CD4-positive, CD25-positive, alpha-beta regulatory T cell (primary cell): ENCODE results near the gene JUP. TPM values are rescaled to one million over a fixed set of nuclear protein-coding genes. Genes with fewer than 3 reads are reported as not detected.

ENCODE experiments used
- ATAC-seq, 2 donors: fragments of 150-1000 bp; cut with Tn5 transposase; one replicate each; pipeline ENCODE4 v1.10.0; 2021; ENCODE audit warnings: low read depth in 2 of 2, moderate number of reproducible peaks in 2 of 2, moderate library complexity in 1 of 2
- DNase-seq, 3 donors: peaks; one replicate each; pipeline versions ENCODE4 v3.0.0 to v3.0.0-alpha.2; 2012 to 2022; ENCODE audit warnings: mixed read lengths in 1 of 3
- H3K27ac ChIP-seq: one replicate; pipeline ENCODE4 v1.7.0; 2013; ENCODE audit warnings: mild to moderate bottlenecking, low read length; ENCODE audit not compliant: insufficient read depth, poor library complexity, severe bottlenecking
- H3K27me3 ChIP-seq: one replicate; pipeline ENCODE4 v1.7.0; 2013; ENCODE audit warnings: low read length; ENCODE audit not compliant: control insufficient read depth, insufficient read depth
- H3K36me3 ChIP-seq: one replicate; pipeline ENCODE4 v1.7.0; 2013; ENCODE audit warnings: mild to moderate bottlenecking, low read length, moderate library complexity; ENCODE audit not compliant: control insufficient read depth, insufficient read depth
- H3K4me1 ChIP-seq: 2 replicates; pipeline ENCODE4 v1.7.0; 2013; ENCODE audit warnings: mild to moderate bottlenecking, low read length; ENCODE audit not compliant: insufficient read depth, control insufficient read depth, poor library complexity, severe bottlenecking
- H3K4me3 ChIP-seq: one replicate; pipeline ENCODE4 v1.7.0; 2013; ENCODE audit warnings: low read depth, mild to moderate bottlenecking, low read length, moderate library complexity
- H3K9me3 ChIP-seq, 2 experiments: 1 replicate in 1 of 2; 2 replicates in 1 of 2; pipeline ENCODE4 v1.7.0; 2013; ENCODE audit warnings: low read length in 2 of 2, mild to moderate bottlenecking in 1 of 2, moderate library complexity in 1 of 2; ENCODE audit not compliant: control insufficient read depth in 2 of 2
- H3K27ac Mint-ChIP-seq, 3 donors: one replicate each; pipeline ENCODE4 v1.8.0; 2020 to 2022; ENCODE audit warnings: mild to moderate bottlenecking in 3 of 3, mixed read lengths in 3 of 3, moderate library complexity in 2 of 3
- H3K27me3 Mint-ChIP-seq: one replicate; pipeline ENCODE4 v1.8.0; 2022; ENCODE audit warnings: mild to moderate bottlenecking, mixed read lengths
- H3K36me3 Mint-ChIP-seq: one replicate; pipeline ENCODE4 v1.8.0; 2020; ENCODE audit warnings: mixed read lengths
- H3K4me1 Mint-ChIP-seq, 4 donors: one replicate each; pipeline ENCODE4 v1.8.0; 2020 to 2022; ENCODE audit warnings: mixed read lengths in 4 of 4, mild to moderate bottlenecking in 1 of 4
- H3K4me3 Mint-ChIP-seq, 4 donors: one replicate each; pipeline ENCODE4 v1.8.0; 2020 to 2022; ENCODE audit warnings: mild to moderate bottlenecking in 4 of 4, mixed read lengths in 4 of 4, moderate library complexity in 3 of 4
- H3K9me3 Mint-ChIP-seq, 7 donors: one replicate each; pipeline ENCODE4 v1.8.0; 2020 to 2022; ENCODE audit warnings: mixed read lengths in 7 of 7, mild to moderate bottlenecking in 3 of 7, moderate library complexity in 2 of 7
- polyA plus RNA-seq, 4 donors: library from polyadenylated mRNA; unstranded; fragments of 300-500 nt; fragmentation: Illumina TruSeq; gene quantifications; one replicate each; pipeline ENCODE4 v1.2.3, GENCODE V29; 2021
- total RNA-seq: library from RNA; stranded (reverse); gene quantifications from one replicate; pipeline ENCODE4 v1.2.3, GENCODE V29; 2022

Gene JUP
- total and polyA plus RNA-seq, 5 donors from 2014 or later: 0.32 to 1.3 (median 0.33) TPM; not detected in 2

- Histone ChIP-seq H3K27me3 (no peaks in the 10 kb centered on the region), H3K36me3 (no peaks in the 10 kb centered on the region), H3K4me1 (no peaks in the 10 kb centered on the region), H3K9me3 (no peaks in the 10 kb centered on the region), H3K27ac (no peak overlapping the region), H3K4me3 (no peak overlapping the region)
- Mint-ChIP-seq H3K9me3 (peaks cover 0 to 2% (median 0%) of the 10 kb centered on the region in 7 donors), H3K27me3 (peaks cover 47% of the 10 kb centered on the region), H3K27ac (no peak overlapping the region), H3K36me3 (no peaks in the 10 kb centered on the region), H3K4me1 (peaks cover 0 to 12% (median 0%) of the 10 kb centered on the region in 4 donors), H3K4me3 (no peak overlapping the region)
- ATAC-seq (no peak), DNase-seq (no peak)
These were observed 58.5 kb downstream of the JUP start for GRCh38 chr17:41728056-41728455.

GRCh38 chr17:41725134-41725533 is 61.4 kb downstream of the JUP start:
- DNase-seq (no peak), ATAC-seq (no peak)
- Histone ChIP-seq H3K4me1 (no peaks in the 10 kb centered on the region), H3K4me3 (no peak overlapping the region), H3K36me3 (no peaks in the 10 kb centered on the region), H3K27me3 (no peaks in the 10 kb centered on the region), H3K9me3 (no peaks in the 10 kb centered on the region), H3K27ac (no peak overlapping the region)
- Mint-ChIP-seq H3K27ac (peak overlapping the region in 2 of 3 donors; percentile 57 to 63), H3K4me3 (no peak overlapping the region), H3K27me3 (peaks cover 21% of the 10 kb centered on the region), H3K9me3 (no peaks in the 10 kb centered on the region), H3K4me1 (no peaks in the 10 kb centered on the region), H3K36me3 (no peaks in the 10 kb centered on the region)

- peaks cover 21% of the 10 kb centered on the region for H3K27me3 Mint-ChIP-seq
- no peaks in the 10 kb centered on the region for H3K9me3 Mint-ChIP-seq
- no peaks in the 10 kb centered on the region for H3K4me1 Mint-ChIP-seq
- DNase-seq (no peak), ATAC-seq (no peak)
- H3K27ac ChIP-seq: no peak overlapping the region
- H3K36me3 Mint-ChIP-seq: no peaks in the 10 kb centered on the region
- H3K36me3 ChIP-seq: no peaks in the 10 kb centered on the region
- no peaks in the 10 kb centered on the region for H3K9me3 ChIP-seq
- no peak overlapping the region for H3K27ac Mint-ChIP-seq
- H3K4me3 ChIP-seq: no peak overlapping the region
- H3K4me3 Mint-ChIP-seq: no peak overlapping the region
- no peaks in the 10 kb centered on the region for H3K27me3 ChIP-seq
- H3K4me1 ChIP-seq: no peaks in the 10 kb centered on the region
These were observed 61.9 kb downstream of the JUP start for GRCh38 chr17:41724476-41725050.

GRCh38 chr17:41723801-41724475 is 62.6 kb downstream of the JUP start:
- H3K27me3 Mint-ChIP-seq: peaks cover 21% of the 10 kb centered on the region
- no peaks in the 10 kb centered on the region for H3K4me1 Mint-ChIP-seq
- no peaks in the 10 kb centered on the region for H3K9me3 Mint-ChIP-seq
- Histone ChIP-seq H3K36me3 (no peaks in the 10 kb centered on the region), H3K4me3 (no peak overlapping the region), H3K27ac (no peak overlapping the region), H3K9me3 (no peaks in the 10 kb centered on the region), H3K4me1 (no peaks in the 10 kb centered on the region), H3K27me3 (no peaks in the 10 kb centered on the region)
- DNase-seq (no peak), ATAC-seq (no peak)
- no peak overlapping the region for H3K27ac Mint-ChIP-seq
- H3K4me3 Mint-ChIP-seq: no peak overlapping the region
- no peaks in the 10 kb centered on the region for H3K36me3 Mint-ChIP-seq

GRCh38 chr17:41722231-41722630 is 64.3 kb downstream of the JUP start:
- Mint-ChIP-seq H3K36me3 (no peaks in the 10 kb centered on the region), H3K4me3 (no peak overlapping the region), H3K9me3 (no peaks in the 10 kb centered on the region), H3K27ac (no peak overlapping the region), H3K27me3 (peaks cover 8% of the 10 kb centered on the region), H3K4me1 (peaks cover 0 to 14% (median 4%) of the 10 kb centered on the region in 4 donors)
- Histone ChIP-seq H3K27me3 (no peaks in the 10 kb centered on the region), H3K4me3 (no peak overlapping the region), H3K4me1 (peaks cover 13% of the 10 kb centered on the region), H3K36me3 (no peaks in the 10 kb centered on the region), H3K27ac (no peak overlapping the region), H3K9me3 (no peaks in the 10 kb centered on the region)
- ATAC-seq: no peak
- no peak for DNase-seq

GRCh38 chr17:41718287-41718645 is 68.2 kb downstream of the JUP start:
- no peak overlapping the region for H3K27ac ChIP-seq
- H3K27me3 ChIP-seq: no peaks in the 10 kb centered on the region
- H3K36me3 Mint-ChIP-seq: no peaks in the 10 kb centered on the region
- no peaks in the 10 kb centered on the region for H3K9me3 Mint-ChIP-seq
- peaks cover 0 to 26% (median 10%) of the 10 kb centered on the region in 4 donors for H3K4me1 Mint-ChIP-seq
- ATAC-seq (no peak), DNase-seq (no peak)
- H3K9me3 ChIP-seq: no peaks in the 10 kb centered on the region
- peak overlapping the region; percentile 46 to 84 (median 82) for H3K27ac Mint-ChIP-seq
- peaks cover 19% of the 10 kb centered on the region for H3K4me1 ChIP-seq
- H3K4me3 Mint-ChIP-seq: peak overlapping the region in 1 of 4 donors; percentile 71
- H3K27me3 Mint-ChIP-seq: no peaks in the 10 kb centered on the region
- no peak overlapping the region for H3K4me3 ChIP-seq
- H3K36me3 ChIP-seq: no peaks in the 10 kb centered on the region

GRCh38 chr17:41717408-41718286 is 68.9 kb downstream of the JUP start:
- Histone ChIP-seq H3K27ac (peak overlapping the region; percentile 23), H3K27me3 (no peaks in the 10 kb centered on the region), H3K9me3 (no peaks in the 10 kb centered on the region), H3K4me3 (peak overlapping the region; percentile 47), H3K36me3 (no peaks in the 10 kb centered on the region), H3K4me1 (peaks cover 19% of the 10 kb centered on the region)
- peak; percentile 89 to 95 for ATAC-seq
- peaks cover 0 to 26% (median 10%) of the 10 kb centered on the region in 4 donors for H3K4me1 Mint-ChIP-seq
- no peaks in the 10 kb centered on the region for H3K36me3 Mint-ChIP-seq
- peaks cover 2% of the 10 kb centered on the region for H3K27me3 Mint-ChIP-seq
- H3K9me3 Mint-ChIP-seq: no peaks in the 10 kb centered on the region
- peak overlapping the region in 3 of 4 donors; percentile 44 to 74 (median 71) for H3K4me3 Mint-ChIP-seq
- DNase-seq: peak in 2 of 3 donors; percentile 19 to 64
- H3K27ac Mint-ChIP-seq: peak overlapping the region; percentile 82 to 88 (median 84)
